ENCODE measurements around the gene OS9. TPM values are rescaled to one million over a fixed set of nuclear protein-coding genes. Genes with fewer than 3 reads are reported as not detected.

OS9 gene
- total RNA-seq, 2 experiments from 2014 or later: 108 to 112 TPM

- no peak overlapping the region for H3K27ac ChIP-seq (ENCODE audit: low read depth in 1 of 2, low read length in 2 of 2)
- DNase-seq (no peak), ATAC-seq (ENCODE audit: poor library complexity) (no peak)
- H3K4me3 Mint-ChIP-seq: peak overlapping the region; percentile 12
- H3K9me3 ChIP-seq (ENCODE audit: control insufficient read depth in 1 of 2, insufficient read depth in 1 of 2, low read length in 2 of 2): no peaks in the 10 kb centered on the region
- no peak for TF ChIP-seq CTCF (IDR thresholded peaks at IDR 0.05)
- H3K27me3 Mint-ChIP-seq: no peaks in the 10 kb centered on the region
- no peak overlapping the region for H3K4me3 ChIP-seq (ENCODE audit: low read length)
- no peaks in the 10 kb centered on the region for H3K27me3 ChIP-seq (ENCODE audit: control insufficient read depth in 1 of 2, insufficient read depth in 2 of 2, low read length in 2 of 2)
- CTCF ChIA-PET: interaction anchor here (2.2 kb wide), 1 partner anchor 13 kb away, joined by 15 read pairs; the partner anchor contains the start of gene TSPAN31
- H3K36me3 ChIP-seq (ENCODE audit: insufficient read depth, low read length): peaks cover 17% of the 10 kb centered on the region
- no peak overlapping the region for H3K27ac Mint-ChIP-seq
- POLR2A ChIA-PET: no interaction called here
- H3K9me3 Mint-ChIP-seq: no peaks in the 10 kb centered on the region
- peaks cover 38% of the 10 kb centered on the region for H3K36me3 Mint-ChIP-seq (ENCODE audit: low read depth)
- H3K4me1 ChIP-seq (ENCODE audit: insufficient read depth, low read length): peaks cover 43% of the 10 kb centered on the region
- intact Hi-C loops (cut with DNase I, micrococcal nuclease): loop anchor here (1.0 to 5.0 kb wide), 3 partner anchors 23 to 147 kb away; no protein-coding TSS in a partner anchor
- H3K4me1 Mint-ChIP-seq (ENCODE audit: low read depth): peaks cover 47% of the 10 kb centered on the region
Measured at GRCh38 chr12:57757771-57758170, 63.8 kb downstream of the OS9 start.

- no peak for TF ChIP-seq CTCF (IDR thresholded peaks at IDR 0.05)
- Mint-ChIP-seq H3K27me3 (peaks cover 9% of the 10 kb centered on the region), H3K4me3 (peak overlapping the region; percentile 12), H3K27ac (peak overlapping the region; percentile 6), H3K9me3 (no peaks in the 10 kb centered on the region), H3K36me3 (ENCODE audit: low read depth) (peaks cover 38% of the 10 kb centered on the region), H3K4me1 (ENCODE audit: low read depth) (peaks cover 45% of the 10 kb centered on the region)
- ATAC-seq (ENCODE audit: poor library complexity): no peak
- peaks cover 17% of the 10 kb centered on the region for H3K36me3 ChIP-seq (ENCODE audit: insufficient read depth, low read length)
- CTCF ChIA-PET: interaction anchor here (0.5 to 1.8 kb wide), 10 partner anchors 12 to 147 kb away, joined by 3 to 8 read pairs (median 5); partner anchors contain the start of genes EEF1AKMT3, METTL1, TSFM and TSPAN31
- no peak overlapping the region for H3K4me3 ChIP-seq (ENCODE audit: low read length)
- intact Hi-C loops (cut with DNase I, micrococcal nuclease): loop anchor here (1.0 to 5.0 kb wide), 3 partner anchors 74 to 147 kb away; no protein-coding TSS in a partner anchor
- no peaks in the 10 kb centered on the region for H3K27me3 ChIP-seq (ENCODE audit: control insufficient read depth in 1 of 2, insufficient read depth in 2 of 2, low read length in 2 of 2)
- H3K27ac ChIP-seq (ENCODE audit: low read depth in 1 of 2, low read length in 2 of 2): no peak overlapping the region
- peaks cover 33% of the 10 kb centered on the region for H3K4me1 ChIP-seq (ENCODE audit: insufficient read depth, low read length)
- no peaks in the 10 kb centered on the region for H3K9me3 ChIP-seq (ENCODE audit: control insufficient read depth in 1 of 2, insufficient read depth in 1 of 2, low read length in 2 of 2)
- POLR2A ChIA-PET: interaction anchor here (0.6 to 2.6 kb wide), 4 partner anchors 13 to 138 kb away, joined by 3 to 7 read pairs (median 3); partner anchors contain the start of genes EEF1AKMT3 and METTL1
- peak in 1 of 14 experiments; percentile 30 for DNase-seq
Measured at GRCh38 chr12:57758552-57759359, 64.8 kb downstream of the OS9 start.

- Histone ChIP-seq H3K27me3 (ENCODE audit: control insufficient read depth in 1 of 2, insufficient read depth in 2 of 2, low read length in 2 of 2) (peaks cover 3 to 4% of the 10 kb centered on the region in 2 experiments), H3K4me1 (ENCODE audit: insufficient read depth, low read length) (peaks cover 29% of the 10 kb centered on the region), H3K27ac (ENCODE audit: low read depth in 1 of 2, low read length in 2 of 2) (no peak overlapping the region), H3K36me3 (ENCODE audit: insufficient read depth, low read length) (peaks cover 17% of the 10 kb centered on the region), H3K9me3 (ENCODE audit: control insufficient read depth in 1 of 2, insufficient read depth in 1 of 2, low read length in 2 of 2) (no peaks in the 10 kb centered on the region), H3K4me3 (ENCODE audit: low read length) (no peak overlapping the region)
- intact Hi-C loops (cut with DNase I, micrococcal nuclease): loop anchor here (1.0 to 5.0 kb wide), 3 partner anchors 73 to 146 kb away; no protein-coding TSS in a partner anchor
- TF ChIP-seq CTCF (IDR thresholded peaks at IDR 0.05): peak; percentile 65
- H3K27me3 Mint-ChIP-seq: peaks cover 17% of the 10 kb centered on the region
- DNase-seq (peak in 10 of 14 experiments; percentile 28 to 77 (median 42)), ATAC-seq (ENCODE audit: poor library complexity) (no peak)
- no peaks in the 10 kb centered on the region for H3K9me3 Mint-ChIP-seq
- peak overlapping the region; percentile 6 for H3K27ac Mint-ChIP-seq
- H3K36me3 Mint-ChIP-seq (ENCODE audit: low read depth): peaks cover 36% of the 10 kb centered on the region
- H3K4me1 Mint-ChIP-seq (ENCODE audit: low read depth): peaks cover 45% of the 10 kb centered on the region
- POLR2A ChIA-PET: interaction anchor here (0.6 to 2.6 kb wide), 4 partner anchors 13 to 137 kb away, joined by 3 to 7 read pairs (median 3); partner anchors contain the start of genes EEF1AKMT3 and METTL1
- CTCF ChIA-PET: interaction anchor here (0.5 to 1.8 kb wide), 9 partner anchors 13 to 146 kb away, joined by 3 to 8 read pairs (median 6); partner anchors contain the start of genes EEF1AKMT3, METTL1, TSFM and TSPAN31
- H3K4me3 Mint-ChIP-seq: peak overlapping the region; percentile 77
Measured at GRCh38 chr12:57759360-57759980, 65.5 kb downstream of the OS9 start.
